MM.1S (cell line): ENCODE measurements around the gene WDR54.

ENCODE experiments used
- CTCF ChIP-seq: fragments of 300-600 bp; sonication (generic); IDR thresholded peaks from 2 replicates; pipeline ENCODE4 v1.5.1; 2016; ENCODE audit warnings: antibody characterized with exemption, low read length, mixed read lengths
- EZH2 ChIP-seq: fragments of 300-600 bp; sonication (generic); optimal IDR thresholded peaks from 2 replicates; pipeline ENCODE3; 2017; ENCODE audit warnings: low read depth, mild to moderate bottlenecking, antibody characterized with exemption, low read length, mixed read lengths
- EZH2phosphoT487 ChIP-seq: fragments of 300-600 bp; sonication (generic); IDR thresholded peaks from 2 replicates; pipeline ENCODE4 v1.6.1; 2018; ENCODE audit warnings: antibody characterized with exemption, low read length

GRCh38 chr2:74384051-74384450 lies 37.5 kb upstream of the WDR54 start:
- TF ChIP-seq EZH2 (no peak), CTCF (no peak), EZH2phosphoT487 (no peak)
